GM19467 (cell line): ENCODE data around the gene RPGR.
A peak's percentile ranks its signal among the peaks of the same experiment; 100 is the strongest.

Experiments used
- ATAC-seq: cut with Tn5 transposase; IDR thresholded peaks from one replicate; pipeline ENCODE4 v1.9.1; 2021; ENCODE audit warnings: mild to moderate bottlenecking, moderate library complexity; ENCODE audit not compliant: unreplicated experiment

Gene RPGR

GRCh38 chrX:38327007-38327774 is at the start of gene RPGR:
RPGR (minus strand) TSS chrX:38327509; CDS start chrX:38327367, 142 bp downstream.
- peak; percentile 96 for ATAC-seq

GRCh38 chrX:38376747-38377146 is 49.4 kb upstream of the RPGR start:
- no peak for ATAC-seq

- no peak for ATAC-seq
These were observed 48.6 kb upstream of the RPGR start for GRCh38 chrX:38375891-38376290.

GRCh38 chrX:38374431-38374830 is 47.1 kb upstream of the RPGR start:
- ATAC-seq = no peak

- no peak for ATAC-seq
These were observed 44.3 kb upstream of the RPGR start for GRCh38 chrX:38371641-38372040.

GRCh38 chrX:38368774-38369173 is 41.5 kb upstream of the RPGR start:
- ATAC-seq = no peak

- no peak for ATAC-seq
These were observed 38.6 kb upstream of the RPGR start for GRCh38 chrX:38365954-38366353.

- no peak for ATAC-seq
These were observed 35.7 kb upstream of the RPGR start for GRCh38 chrX:38363046-38363445.

- no peak for ATAC-seq
These were observed 30.7 kb upstream of the RPGR start for GRCh38 chrX:38357747-38358673.

- no peak for ATAC-seq
These were observed 29.1 kb upstream of the RPGR start for GRCh38 chrX:38356401-38356800.

- ATAC-seq = no peak
These were observed 25.1 kb upstream of the RPGR start, which contains the start of gene OTC for GRCh38 chrX:38352362-38352761. OTC (plus strand) TSS chrX:38352604; CDS start chrX:38352697, 93 bp downstream.

GRCh38 chrX:38351346-38351745 is 24.0 kb upstream of the RPGR start:
- no peak for ATAC-seq

GRCh38 chrX:38347136-38347535 is 19.8 kb upstream of the RPGR start:
- no peak for ATAC-seq

GRCh38 chrX:38346150-38346549 is 18.8 kb upstream of the RPGR start:
- no peak for ATAC-seq

- ATAC-seq = no peak
These were observed 15.8 kb upstream of the RPGR start for GRCh38 chrX:38342853-38343778.

- ATAC-seq = no peak
These were observed 14.1 kb upstream of the RPGR start for GRCh38 chrX:38341442-38341841.

- no peak for ATAC-seq
These were observed 9.4 kb upstream of the RPGR start for GRCh38 chrX:38336538-38337240.

GRCh38 chrX:38335382-38335781 is 8.1 kb upstream of the RPGR start:
- no peak for ATAC-seq

GRCh38 chrX:38332505-38332904 is 5.2 kb upstream of the RPGR start:
- ATAC-seq = no peak

GRCh38 chrX:38327775-38328081 is 419 bp upstream of the RPGR start:
- no peak for ATAC-seq
